NCI-H2196 treated with DMSO at 0.1 percent for 48 hours (cell line): ENCODE measurements around the gene PRPF38A.
"Not testable (repeated sequence)": the region's sequence is repeated elsewhere in the genome, so short reads cannot be mapped to it uniquely, and the experiment has no call there.

Experiments used
- DNase-seq: peaks from one replicate; lab custom pipeline; 2025; ENCODE audit not compliant: unreplicated experiment; lab: John Stamatoyannopoulos, UW

Gene PRPF38A, protein sequence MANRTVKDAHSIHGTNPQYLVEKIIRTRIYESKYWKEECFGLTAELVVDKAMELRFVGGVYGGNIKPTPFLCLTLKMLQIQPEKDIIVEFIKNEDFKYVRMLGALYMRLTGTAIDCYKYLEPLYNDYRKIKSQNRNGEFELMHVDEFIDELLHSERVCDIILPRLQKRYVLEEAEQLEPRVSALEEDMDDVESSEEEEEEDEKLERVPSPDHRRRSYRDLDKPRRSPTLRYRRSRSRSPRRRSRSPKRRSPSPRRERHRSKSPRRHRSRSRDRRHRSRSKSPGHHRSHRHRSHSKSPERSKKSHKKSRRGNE

DNA sequence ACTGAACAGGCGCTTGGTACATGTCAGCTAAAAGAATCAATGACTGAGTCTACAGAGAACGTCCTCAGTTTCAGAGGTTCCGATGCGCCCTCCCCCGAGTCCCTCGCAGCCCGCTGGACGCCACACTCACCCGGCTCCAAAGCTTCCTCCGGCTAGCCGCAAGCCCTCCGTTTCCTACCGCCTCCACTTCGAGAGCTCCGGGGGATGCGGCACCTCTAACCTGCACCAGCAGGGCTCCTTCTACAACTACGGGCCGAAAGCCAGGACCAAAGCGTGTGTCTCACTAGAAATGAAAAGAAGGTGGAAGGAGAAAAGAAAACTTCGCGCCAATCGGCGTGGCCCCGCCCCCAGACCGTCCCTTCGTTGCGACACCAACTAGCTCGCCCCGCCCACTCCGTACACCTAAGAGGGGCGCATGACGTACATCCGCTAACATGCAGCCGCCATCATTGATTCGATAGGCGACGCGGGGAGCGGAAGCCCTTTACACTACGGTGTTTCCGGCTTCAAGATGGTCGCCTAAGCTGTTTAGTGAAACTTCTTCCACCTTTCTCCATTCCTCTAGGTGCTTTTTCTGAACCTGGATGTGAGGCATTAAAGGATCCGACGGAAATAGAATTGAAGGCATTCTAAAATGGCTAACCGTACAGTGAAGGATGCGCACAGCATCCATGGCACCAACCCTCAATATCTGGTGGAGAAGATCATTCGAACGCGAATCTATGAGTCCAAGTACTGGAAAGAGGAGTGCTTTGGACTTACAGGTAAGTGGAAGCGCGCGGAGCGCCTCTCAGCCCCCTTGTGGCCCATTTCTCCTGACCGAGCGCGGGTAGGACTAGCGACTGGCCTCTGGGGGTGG lies at the start of gene PRPF38A, which contains the start of gene ORC1:
TSS of gene PRPF38A (plus strand) at position 487 of the 859 bp plus-strand sequence. CDS start at position 635, 148 bp downstream.
TSS of gene ORC1 (minus strand) at position 308 of the 859 bp plus-strand sequence. CDS start 2,200 bp downstream, outside the sequence.
- DNase-seq: peak; percentile 96

DNA sequence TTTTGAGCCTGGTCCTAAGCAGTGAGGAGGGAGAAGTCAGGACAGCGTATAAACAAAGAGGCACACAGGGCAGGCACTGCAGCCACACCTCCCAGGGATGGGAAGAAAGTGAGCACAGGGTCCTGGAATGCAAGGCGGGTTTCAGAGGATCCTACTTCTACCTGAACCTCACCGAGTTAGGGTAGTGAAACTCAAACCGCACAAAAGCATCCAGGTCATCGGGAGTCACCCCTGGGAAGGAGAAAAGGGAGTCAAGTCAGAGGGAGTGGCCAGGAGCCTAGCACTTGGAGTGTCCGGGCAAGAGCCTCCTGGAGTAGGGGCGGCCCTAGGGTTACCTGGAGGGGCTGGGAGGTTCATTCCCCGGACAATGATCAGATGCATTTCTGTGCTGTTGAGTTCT lies 49.0 kb upstream of the PRPF38A start:
- no peak for DNase-seq

DNA sequence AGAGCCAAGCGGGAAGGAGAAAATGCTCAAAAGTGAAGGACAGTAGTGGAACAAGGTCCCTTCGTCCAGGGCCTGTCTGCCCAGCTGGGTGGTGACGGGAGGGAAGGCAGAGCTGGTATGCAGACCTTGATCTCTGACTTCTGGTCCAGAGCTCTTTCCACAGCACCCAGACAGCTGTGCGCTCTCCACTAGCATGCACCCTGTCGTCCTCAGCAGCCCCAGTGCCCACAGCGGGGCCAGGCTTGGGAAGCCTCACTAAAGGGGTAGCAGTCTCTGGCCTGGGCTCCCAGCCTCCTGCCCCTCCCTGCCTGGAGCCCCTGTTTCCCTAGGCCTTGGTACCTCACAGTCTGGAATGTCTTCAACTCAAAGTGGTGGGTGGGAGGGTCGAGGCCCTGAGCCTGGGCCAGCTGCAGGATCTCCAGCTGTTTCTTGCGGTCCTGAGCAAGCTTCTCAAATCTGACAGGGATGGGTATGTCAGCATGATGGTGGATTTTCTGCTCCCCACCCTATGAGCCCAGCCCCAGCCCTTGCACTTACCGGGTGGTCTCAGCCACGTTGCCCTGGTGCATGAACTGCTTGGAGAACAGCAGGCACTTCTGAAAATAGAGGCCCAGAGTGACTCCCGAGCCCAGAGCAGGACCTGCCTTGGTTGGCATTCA lies 48.4 kb upstream of the PRPF38A start:
- DNase-seq: no peak

DNA sequence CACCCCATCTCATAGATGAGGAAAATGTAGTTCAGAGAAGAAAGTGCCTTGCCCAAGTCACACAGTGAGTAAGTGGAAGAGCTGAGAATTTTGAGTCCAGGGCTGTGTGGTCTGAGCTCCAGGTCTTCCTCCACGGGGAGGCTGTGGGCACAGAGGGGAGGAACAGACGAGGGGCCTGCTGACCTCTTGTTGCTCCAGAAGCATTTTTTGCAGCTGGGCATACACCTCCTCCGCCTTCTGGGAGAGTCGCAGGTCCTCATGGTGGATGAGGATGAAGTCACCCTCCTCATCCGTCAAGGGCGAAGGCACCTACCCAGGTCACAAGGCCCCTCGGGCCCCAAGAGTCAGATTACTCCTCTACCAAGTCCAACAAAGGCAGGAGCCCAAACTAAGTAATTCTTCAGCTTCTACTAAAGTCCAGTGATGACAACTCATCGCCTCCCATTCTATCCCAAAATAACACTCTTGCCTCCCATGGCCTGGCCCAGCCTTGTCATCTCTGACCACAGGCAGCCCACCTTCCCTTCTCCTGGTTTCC lies 47.5 kb upstream of the PRPF38A start:
- no peak for DNase-seq

DNA sequence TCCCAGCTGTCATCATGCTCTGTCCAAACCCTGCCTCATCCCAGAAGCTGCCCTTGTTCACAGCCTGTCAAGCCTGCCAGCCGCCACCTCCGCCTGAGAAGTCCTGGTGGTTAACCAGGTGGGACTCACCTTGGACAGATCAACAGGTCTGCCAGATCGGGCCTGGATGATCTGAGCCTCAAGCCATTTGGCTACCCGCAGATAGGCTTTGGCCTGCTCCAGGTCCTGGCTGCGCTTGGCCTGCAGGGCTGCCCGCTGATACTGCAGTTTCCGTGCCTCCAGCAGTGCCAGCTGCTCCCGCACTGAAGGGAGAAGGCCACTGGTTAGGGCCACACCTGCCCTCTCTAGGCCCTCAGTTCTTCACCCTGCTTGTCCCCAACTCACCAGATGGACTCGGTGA lies 47.0 kb upstream of the PRPF38A start:
- DNase-seq: no peak

DNA sequence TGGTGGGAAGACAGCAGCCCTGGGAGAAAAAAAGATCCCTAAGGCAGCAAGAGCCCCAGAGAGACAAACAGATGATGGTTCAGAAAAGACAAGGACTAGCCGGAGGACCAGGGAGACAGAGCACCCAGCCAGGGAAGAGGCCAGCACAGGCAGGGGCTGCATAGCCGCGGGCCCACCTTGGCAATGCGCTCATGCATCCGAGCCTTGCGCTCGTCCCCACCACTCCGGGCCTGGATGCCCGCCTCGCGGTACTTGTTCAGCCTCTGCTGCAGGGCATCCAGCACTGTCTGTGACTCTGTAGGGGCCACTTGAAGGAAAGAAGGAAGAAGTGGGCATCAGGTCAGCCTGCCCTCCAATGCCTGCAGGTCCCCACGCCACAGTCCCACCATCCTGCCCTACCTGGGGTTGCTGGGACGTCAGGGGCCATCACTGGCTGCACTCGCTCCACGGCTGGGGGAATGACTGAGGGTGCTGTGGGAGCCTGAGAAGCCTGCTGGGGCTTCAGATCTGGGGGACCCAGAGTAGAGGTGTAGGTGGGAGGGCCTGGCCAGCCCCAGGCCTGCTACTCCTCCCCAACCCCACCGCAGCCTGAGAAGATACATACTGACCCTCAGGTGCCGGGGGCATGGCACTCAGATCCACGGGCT lies 45.4 kb upstream of the PRPF38A start:
- DNase-seq: no peak

DNA sequence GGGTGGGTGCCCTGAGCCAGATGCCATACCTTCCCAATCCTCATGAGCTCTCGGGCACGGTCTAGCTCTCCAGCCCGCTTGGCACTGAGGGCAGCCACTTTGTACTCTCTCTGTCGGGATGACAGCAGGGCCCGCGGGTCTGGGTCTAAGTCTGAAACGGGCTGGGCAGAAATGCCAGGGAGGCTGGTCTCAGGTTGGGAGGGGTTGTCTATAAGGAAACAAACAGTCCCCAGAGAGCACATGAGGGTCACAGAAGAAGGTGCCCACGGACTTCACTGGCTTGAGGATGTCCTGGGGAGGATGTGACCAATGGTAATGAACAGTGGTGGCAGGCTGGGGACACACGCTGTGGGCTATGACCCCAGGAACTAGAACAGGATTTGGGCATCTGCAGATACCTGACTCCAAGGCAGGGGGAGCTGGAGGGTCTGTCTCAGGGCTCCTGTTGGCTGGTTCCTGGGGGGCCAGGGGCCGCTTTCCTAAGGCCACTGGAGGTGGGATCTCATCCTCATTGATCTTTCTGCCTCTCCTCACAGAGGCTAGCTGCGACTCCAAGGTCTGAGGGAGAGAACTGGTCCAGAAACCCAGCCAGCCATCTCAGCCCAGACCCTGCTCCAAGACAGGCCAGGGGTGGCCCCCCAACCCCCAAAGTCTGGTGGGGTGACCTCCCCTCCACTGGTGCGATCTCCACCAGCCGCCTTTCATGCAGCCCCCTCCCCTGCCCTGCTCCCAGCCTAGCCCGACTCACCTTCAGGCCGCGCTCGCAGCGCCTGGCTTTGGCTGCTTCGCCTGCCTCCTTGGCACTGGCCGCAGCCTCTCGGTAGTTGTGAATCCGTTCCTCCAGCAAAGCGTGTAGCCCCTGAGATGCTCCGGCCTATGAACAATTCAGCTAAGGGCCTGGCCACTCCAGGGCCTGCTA lies 44.5 kb upstream of the PRPF38A start:
- DNase-seq: no peak

DNA sequence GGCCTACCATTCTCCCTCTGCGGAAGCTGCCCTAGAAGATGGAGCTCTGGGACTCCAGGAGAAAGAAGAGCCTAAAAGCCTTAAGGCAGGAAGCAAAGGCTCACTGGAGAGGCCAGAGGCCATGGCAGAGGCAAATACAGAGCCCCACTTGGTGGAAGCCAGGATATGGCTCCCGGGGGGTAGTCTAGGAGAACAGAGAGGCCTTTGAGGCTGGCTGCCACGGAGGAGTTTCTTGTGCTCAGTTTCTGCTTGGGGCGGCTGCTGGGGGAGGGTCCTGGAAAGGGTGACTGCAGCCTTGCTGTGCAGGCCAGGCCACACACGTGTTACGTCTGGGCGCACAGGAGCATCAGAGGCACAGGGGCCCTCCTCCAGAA lies 43.8 kb upstream of the PRPF38A start:
- no peak for DNase-seq

DNA sequence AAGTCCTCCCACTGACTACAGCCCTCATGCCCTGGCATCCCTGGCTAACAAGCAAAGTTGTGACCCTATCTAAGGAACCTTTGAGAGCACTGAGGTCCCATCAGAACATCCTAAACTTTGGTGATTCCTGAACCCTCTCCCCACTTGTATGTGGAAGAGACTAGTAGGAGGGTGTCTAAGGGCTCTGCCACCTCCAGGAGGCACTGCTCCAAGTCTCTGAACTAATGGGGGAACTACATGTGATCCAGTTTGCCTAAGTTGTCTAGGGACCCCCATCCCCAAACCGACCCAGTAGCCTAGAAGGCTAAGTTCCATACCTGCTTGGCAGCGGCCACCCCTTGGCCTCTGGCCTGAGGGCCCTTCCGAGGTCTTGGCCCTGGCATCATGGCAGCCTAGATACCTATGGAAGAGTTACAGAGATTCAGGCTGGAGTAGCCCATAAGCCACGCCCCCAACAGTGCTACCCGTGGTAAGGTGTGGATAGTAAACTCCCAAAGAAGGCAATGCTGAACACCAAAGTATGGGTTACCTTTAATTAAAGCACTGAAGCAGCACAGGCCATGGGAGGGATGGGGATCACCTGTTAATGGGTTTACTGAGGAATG lies 40.1 kb upstream of the PRPF38A start:
- no peak for DNase-seq

DNA sequence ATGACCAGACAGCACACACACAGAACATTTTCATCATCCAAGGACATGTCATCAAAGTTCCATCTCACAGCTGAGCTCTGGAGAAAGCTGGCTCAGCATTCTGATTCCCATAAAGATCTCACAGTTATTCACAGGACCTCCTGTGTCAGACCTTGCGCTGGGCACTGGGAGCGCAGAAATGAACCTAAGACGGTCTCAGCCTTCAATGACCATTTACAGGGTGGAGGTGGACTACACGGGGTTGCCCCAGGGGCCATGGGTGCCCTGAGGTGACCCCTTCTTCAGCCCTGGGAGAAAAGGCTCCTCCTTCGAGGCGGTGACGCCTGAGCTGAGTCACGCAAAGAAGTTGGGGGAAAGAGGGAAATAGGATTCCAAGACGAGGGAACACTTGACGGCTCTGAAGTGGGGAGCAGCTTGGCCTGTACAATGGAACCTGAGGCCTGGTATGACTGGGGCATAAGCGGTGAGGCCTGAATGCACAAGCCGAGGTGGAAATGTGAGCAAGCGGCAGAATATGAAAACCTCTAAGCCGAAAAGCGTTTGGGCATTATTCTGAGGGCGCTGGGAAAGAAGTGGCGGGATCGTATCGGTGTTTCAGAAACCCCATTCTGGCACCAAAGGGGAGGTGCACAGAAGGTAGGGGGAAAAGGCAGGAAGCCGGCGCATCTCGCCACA lies 39.2 kb upstream of the PRPF38A start:
- no peak for DNase-seq

DNA sequence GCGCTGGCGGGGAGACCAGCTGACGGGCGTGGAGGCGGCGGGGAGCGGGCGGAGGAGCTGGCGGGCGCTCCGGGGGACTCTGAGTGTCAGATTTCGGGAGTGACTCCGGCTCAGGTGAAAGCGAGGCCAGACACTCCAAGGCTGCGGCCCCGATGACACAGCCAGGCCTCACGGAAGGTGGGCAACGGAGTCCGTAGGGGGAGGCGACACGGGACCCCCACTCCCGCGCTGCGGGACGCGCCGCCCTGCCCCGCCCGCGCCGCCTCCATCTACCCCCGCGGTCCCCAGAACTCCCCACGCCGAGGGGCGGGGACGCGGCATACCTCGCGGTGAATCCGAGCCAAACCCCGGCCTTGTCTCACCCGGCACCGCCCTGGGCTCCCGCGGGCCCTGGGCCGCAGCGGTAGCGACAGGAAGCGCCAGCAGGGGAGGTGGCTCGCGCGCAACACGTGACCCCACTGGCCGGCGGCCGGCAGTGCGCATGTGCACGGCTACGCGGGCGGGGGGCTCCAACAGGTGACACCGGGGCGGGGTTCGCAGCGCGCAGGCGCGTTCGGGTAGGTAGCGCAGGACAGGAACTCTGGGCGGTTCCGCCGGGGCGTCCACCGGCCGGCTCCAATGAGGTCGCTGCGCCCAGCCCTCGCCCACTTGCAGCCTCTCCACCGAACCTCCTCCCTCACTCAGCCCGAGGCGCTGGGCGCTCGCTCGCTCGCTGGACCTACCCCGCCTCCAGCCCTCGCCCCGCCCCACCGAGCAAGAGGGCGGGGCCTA lies 38.5 kb upstream of the PRPF38A start, which contains the start of gene CC2D1B:
TSS of gene CC2D1B (minus strand) at position 460 of the 771 bp plus-strand sequence. CDS start 1,585 bp downstream, outside the sequence.
- DNase-seq: peak; percentile 98

DNA sequence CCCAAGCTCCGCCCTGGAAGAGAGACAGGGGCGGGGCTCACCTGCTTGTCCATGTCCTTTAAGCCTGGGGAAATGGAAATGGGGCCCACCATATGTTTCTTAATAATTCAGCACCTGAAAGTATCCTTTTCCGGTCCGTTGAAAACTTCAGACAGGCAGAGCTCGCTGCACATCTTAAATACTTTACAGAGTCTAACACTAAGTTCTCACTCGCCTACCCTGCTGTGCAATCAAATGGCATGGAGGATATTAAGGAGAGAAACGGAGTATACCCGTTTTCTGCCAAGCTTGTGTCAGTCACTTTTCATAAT lies 37.9 kb upstream of the PRPF38A start:
- no peak for DNase-seq

DNA sequence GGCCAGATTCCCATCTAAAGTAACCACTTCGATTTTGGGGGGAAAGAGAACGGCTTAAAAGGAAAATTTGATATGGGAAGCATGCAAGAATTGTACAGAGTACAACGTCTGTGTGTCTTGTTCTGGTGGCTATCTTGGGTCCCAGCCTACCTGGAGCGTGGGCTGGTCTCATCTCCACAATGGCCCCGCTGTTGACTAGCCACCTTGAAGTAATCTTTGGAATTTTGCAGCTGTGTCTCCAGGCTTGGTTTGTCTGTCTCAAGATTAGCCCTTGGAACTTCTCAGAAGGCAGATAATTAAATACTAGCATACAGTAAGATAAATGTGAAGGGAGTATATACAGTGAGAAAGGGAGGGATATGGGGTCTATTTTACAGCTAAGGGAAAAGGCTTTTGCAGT lies 37.1 kb upstream of the PRPF38A start:
- no peak for DNase-seq

DNA sequence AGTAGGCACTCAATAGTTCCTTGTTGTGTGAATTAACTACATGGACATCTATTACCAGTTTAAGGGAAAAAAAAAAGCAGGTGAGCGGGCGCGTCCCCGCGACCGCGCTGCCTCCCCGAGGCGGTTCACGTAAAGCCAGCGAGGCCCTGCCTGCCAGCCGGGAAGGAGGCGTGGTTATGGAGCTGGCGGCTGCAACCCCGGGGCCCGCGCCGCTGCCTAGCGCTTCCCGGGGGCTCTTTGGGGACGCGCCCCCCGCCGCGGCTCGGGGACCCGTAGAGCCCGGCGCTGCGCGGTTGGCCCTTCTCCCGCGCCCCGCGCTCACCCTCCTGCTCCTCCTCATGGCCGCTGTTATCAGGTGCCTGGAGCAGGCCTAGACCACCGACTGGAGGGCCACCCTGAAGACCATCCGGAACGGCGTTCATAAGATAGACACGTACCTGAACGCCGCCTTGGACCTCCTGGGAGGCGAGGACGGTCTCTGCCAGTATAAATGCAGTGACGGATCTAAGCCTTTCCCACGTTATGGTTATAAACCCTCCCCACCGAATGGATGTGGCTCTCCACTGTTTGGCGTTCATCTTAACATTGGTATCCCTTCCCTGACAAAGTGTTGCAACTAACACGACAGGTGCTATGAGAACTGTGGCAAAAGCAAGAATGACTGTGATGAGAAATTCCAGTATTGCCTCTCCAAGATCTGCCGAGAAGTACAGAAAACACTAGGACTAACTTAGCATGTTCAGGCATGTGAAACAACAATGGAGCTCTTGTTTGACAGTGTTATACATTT lies 35.8 kb upstream of the PRPF38A start:
- DNase-seq: peak; percentile 60

DNA sequence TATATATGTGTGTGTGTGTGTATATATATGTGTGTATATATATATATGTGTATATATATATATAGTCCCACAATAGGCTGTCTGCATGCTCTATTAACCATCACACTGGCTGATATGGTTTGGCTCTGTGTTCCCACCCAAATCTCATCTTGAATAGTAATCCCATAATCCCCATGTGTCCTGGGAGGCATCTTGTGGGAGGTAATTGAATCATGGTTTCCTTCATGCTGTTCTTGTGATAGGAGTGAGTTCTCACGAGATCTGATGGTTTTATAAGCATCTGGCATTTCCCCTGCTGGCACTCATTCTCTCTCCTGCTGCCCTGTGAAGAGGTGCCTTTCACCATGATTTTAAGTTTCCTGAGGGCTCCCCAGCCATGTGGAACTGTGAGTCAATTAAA lies 34.6 kb upstream of the PRPF38A start:
- not testable (repeated sequence) for DNase-seq

DNA sequence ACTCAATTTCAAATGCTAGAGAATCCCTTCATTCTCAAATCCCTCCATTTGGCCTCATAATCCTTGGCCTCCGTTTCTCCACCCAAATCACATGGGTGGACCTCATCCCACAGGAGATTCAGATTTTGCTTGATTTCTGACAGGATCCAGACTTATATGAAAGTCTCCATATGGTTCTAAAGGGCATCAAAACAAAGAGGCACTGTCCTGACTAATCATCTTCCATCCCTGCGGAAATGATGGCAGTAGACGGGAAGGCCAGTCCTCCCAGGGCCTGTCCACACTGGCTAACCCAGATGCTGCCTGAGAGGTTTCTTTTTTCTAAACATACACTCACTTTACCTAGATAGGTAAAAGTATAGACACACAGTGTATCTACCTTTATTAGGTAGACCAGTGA lies 19.0 kb upstream of the PRPF38A start:
- no peak for DNase-seq

DNA sequence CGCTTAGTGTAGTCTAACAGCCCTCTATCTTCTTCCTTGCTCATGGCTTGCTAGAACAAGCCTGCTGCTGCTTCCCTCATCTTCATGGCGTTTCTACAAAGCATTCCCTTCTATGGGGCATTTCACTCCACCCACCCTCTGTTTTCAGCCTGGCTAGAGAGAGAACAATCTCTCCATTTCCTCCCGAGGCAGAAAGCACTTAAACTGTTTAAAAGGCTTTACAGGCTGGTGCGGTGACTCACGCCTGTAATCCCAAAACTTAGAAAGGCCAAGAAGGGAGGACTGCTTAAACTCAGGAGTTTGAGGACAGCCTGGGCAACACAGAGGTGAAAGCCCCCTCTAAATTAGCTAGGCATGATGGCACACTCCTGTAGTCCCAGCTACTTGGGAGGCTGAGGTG lies 17.9 kb upstream of the PRPF38A start:
- DNase-seq: no peak
